Uterus (tissue), 2 donors: ENCODE data around the gene RAC2.

Experiments
- CTCF ChIP-seq, 4 experiments: fragments of 200-600 bp in 2 of 4; fragments of 450-650 bp in 2 of 4; sonication (generic) in 2 of 4; IDR thresholded peaks; one replicate each; pipeline ENCODE4 v1.5.1; 2016 to 2019; ENCODE audit warnings: antibody characterized with exemption in 4 of 4, mild to moderate bottlenecking in 2 of 4, moderate library complexity in 1 of 4
- POLR2A ChIP-seq, 2 donors: fragments of 450-650 bp; IDR thresholded peaks; one replicate each; pipeline ENCODE4 v1.6.1; 2016; ENCODE audit warnings: antibody characterized with exemption in 2 of 2, mild to moderate bottlenecking in 1 of 2, moderate library complexity in 1 of 2

DNA sequence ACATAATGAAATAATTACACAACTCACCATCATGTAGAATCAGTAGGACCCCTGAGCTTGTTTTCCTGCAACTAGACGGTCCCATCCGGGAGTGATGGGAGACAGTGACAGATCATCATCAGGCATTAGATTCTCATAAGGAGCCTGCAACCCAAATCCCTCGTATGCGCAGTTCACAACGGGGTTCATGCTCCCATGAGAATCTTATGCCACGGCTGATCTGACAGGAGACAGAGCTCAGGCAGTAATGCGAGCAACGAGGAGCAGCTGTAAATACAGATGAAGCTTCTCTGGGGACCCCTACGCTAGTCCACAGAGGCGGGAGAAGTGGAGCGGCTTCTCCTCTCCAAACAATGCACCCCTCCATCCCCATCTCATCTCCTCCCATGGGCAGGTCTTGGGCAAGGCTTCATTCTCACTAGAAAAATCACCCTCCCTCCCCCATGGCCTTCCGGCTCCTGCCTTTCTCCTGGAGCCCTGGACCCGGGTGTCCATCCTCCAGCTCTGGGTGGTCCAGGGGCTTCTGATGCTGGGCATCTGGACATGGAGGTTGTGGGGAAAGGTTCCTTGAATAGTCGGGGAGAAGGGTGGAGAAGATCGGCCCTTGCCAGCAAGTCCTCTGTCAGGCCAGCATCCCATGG is 16.2 kb upstream of the RAC2 start:
- TF ChIP-seq CTCF (IDR thresholded peaks at IDR 0.05) (no peak), POLR2A (IDR thresholded peaks at IDR 0.05) (no peak)
